Tibial nerve (tissue), 4 donors: ENCODE data around the gene NGEF. TPM values are rescaled to one million over a fixed set of nuclear protein-coding genes. Genes with fewer than 3 reads are reported as not detected.

Experiments used
- DNase-seq, 2 donors: peaks; one replicate each; pipeline ENCODE4 v3.0.0-alpha.2; 2019; ENCODE audit warnings: low spot score in 2 of 2
- H3K27ac ChIP-seq, 4 donors: fragments of 200-600 bp; sonication (generic) in 3 of 4; one replicate each; pipeline ENCODE4 v1.5.1; 2017 to 2019; ENCODE audit warnings: mild to moderate bottlenecking in 1 of 4
- H3K27me3 ChIP-seq, 2 donors: fragments of 200-600 bp; sonication (generic) in 1 of 2; one replicate each; pipeline versions ENCODE4 v1.5.1 to v1.6.0; 2017 to 2019
- H3K36me3 ChIP-seq, 3 donors: fragments of 200-600 bp; sonication (generic); one replicate each; pipeline ENCODE4 v1.5.1; 2018 to 2019
- H3K4me1 ChIP-seq, 4 donors: fragments of 200-600 bp; sonication (generic) in 3 of 4; one replicate each; pipeline ENCODE4 v1.5.1; 2017 to 2019
- H3K4me3 ChIP-seq, 4 donors: fragments of 200-600 bp; sonication (generic) in 3 of 4; one replicate each; pipeline ENCODE4 v1.5.1; 2017 to 2019; ENCODE audit warnings: mild to moderate bottlenecking in 1 of 4, moderate library complexity in 1 of 4
- H3K9me3 ChIP-seq, 4 donors: fragments of 200-600 bp; sonication (generic) in 3 of 4; one replicate each; pipeline ENCODE4 v1.5.1; 2017 to 2019
- EP300 ChIP-seq, 2 donors: sonication (generic); formaldehyde crosslinking; IDR thresholded peaks; one replicate each; pipeline ENCODE4 v1.6.1; 2017; ENCODE audit warnings: antibody characterized with exemption in 2 of 2, mild to moderate bottlenecking in 1 of 2
- POLR2A ChIP-seq, 2 donors: fragments of 450-650 bp; IDR thresholded peaks; one replicate each; pipeline ENCODE4 v1.6.1; 2017; ENCODE audit warnings: antibody characterized with exemption in 2 of 2, mild to moderate bottlenecking in 2 of 2, moderate library complexity in 2 of 2
- WGBS, 2 donors: methylation state at CpG; one replicate each; pipeline ENCODE4 v1.1.5; 2018; 5-methylcytosine and 5-hydroxymethylcytosine counted together
- total RNA-seq, 4 donors: library from RNA; depleted of rRNA; stranded (reverse); fragments of >200 nt; gene quantifications; one replicate each; pipeline ENCODE4 v1.1.0, GENCODE V29; 2016
- TF ChIP-seq, protein P1 (sequence below), 5 experiments: fragments of 200-600 bp in 3 of 5; fragments of 450-650 bp in 2 of 5; sonication (generic) in 3 of 5; IDR thresholded peaks; one replicate each; pipeline ENCODE4 v1.5.1; 2016 to 2019; ENCODE audit warnings: antibody characterized with exemption in 5 of 5, mild to moderate bottlenecking in 3 of 5, moderate library complexity in 2 of 5

NGEF gene
- total RNA-seq, 4 donors from 2014 or later, result 12.9 to 47.6 (median 22.7) TPM

DNA sequence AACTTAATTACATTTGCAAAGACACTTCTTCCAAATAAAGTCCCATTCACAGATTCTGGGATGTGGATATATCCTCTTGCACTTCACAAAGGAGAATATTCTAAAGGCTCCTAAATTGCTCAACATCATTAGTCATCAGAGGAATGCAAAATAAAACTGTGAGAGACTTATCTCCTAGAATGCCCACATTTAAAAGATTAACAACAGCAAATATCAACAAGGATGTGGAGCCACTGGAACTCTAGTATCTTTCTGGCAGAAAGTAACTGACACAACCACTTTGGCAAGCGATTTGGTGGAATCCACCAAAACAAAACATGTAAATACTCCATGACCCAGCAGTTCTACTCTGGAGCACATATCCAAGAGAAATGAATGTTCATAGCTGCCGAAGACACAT lies 24.0 kb upstream of the NGEF start:
- Histone ChIP-seq H3K9me3 (no peaks in the 10 kb centered on the region), H3K4me3 (no peak overlapping the region), H3K4me1 (peaks cover 0 to 10% (median 0%) of the 10 kb centered on the region in 4 donors), H3K27ac (no peak overlapping the region), H3K36me3 (no peaks in the 10 kb centered on the region), H3K27me3 (no peaks in the 10 kb centered on the region)
- WGBS, 2 donors, result 73 to 74% methylated on average over 2 of the region's 2 CpGs
- TF ChIP-seq EP300 (IDR thresholded peaks at IDR 0.05) (no peak), POLR2A (IDR thresholded peaks at IDR 0.05) (no peak)
- TF ChIP-seq, protein P1, sequence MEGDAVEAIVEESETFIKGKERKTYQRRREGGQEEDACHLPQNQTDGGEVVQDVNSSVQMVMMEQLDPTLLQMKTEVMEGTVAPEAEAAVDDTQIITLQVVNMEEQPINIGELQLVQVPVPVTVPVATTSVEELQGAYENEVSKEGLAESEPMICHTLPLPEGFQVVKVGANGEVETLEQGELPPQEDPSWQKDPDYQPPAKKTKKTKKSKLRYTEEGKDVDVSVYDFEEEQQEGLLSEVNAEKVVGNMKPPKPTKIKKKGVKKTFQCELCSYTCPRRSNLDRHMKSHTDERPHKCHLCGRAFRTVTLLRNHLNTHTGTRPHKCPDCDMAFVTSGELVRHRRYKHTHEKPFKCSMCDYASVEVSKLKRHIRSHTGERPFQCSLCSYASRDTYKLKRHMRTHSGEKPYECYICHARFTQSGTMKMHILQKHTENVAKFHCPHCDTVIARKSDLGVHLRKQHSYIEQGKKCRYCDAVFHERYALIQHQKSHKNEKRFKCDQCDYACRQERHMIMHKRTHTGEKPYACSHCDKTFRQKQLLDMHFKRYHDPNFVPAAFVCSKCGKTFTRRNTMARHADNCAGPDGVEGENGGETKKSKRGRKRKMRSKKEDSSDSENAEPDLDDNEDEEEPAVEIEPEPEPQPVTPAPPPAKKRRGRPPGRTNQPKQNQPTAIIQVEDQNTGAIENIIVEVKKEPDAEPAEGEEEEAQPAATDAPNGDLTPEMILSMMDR (IDR thresholded peaks at IDR 0.05), result no peak
- DNase-seq, result no peak

GRCh38 chr2:233036162-233036838 lies 23.2 kb upstream of the NGEF start:
- DNase-seq, result no peak
- peaks cover 0 to 13% (median 3%) of the 10 kb centered on the region in 4 donors for H3K4me1 ChIP-seq
- H3K4me3 ChIP-seq, result no peak overlapping the region
- TF ChIP-seq EP300 (IDR thresholded peaks at IDR 0.05) (no peak), POLR2A (IDR thresholded peaks at IDR 0.05) (no peak)
- TF ChIP-seq, protein P1 (IDR thresholded peaks at IDR 0.05), result no peak
- no peak overlapping the region for H3K27ac ChIP-seq
- no peaks in the 10 kb centered on the region for H3K27me3 ChIP-seq
- 87 to 88% methylated on average over 12 of the region's 12 CpGs for WGBS, 2 donors
- H3K9me3 ChIP-seq, result no peaks in the 10 kb centered on the region
- no peaks in the 10 kb centered on the region for H3K36me3 ChIP-seq

DNA sequence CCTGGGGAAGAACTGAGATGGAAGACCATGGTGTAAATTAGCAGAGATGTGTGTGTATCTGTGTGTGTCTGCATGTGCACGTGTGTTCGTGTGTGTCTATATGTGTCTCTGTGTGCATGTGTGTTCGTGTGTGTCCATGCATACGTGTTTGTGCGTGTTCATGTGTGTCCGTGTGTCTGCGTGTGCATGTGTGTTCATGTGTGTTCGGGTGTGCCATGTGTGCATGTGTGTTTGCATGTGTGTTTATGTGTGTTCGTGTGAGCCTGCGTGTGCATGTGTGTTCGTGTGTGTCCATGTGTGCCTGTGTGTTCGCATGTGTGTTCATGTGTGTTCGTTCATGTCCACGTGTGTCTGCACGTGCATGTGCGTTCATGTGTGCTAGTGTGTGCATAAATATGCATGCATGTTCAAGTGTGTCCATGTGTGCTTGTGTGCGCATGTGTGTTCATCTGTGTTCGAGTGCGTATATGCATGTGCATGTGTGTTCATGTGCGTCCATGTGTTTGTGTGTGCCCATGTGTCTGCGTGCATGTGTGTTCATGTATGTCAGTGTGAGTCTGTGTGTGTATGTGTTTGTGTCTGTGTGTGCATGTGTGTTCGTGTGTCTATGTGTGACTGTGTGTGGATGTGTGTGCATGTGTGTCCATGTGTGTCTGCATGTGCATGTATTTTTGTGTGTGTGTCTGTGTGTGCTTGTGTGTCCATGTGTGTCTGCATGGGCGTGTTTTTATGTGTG lies 22.5 kb upstream of the NGEF start:
- WGBS, 2 donors, result 88 to 94% methylated on average over 22 to 23 of the region's 23 CpGs
- no peaks in the 10 kb centered on the region for H3K9me3 ChIP-seq
- H3K4me1 ChIP-seq, result peaks cover 0 to 13% (median 3%) of the 10 kb centered on the region in 4 donors
- H3K36me3 ChIP-seq, result no peaks in the 10 kb centered on the region
- H3K27me3 ChIP-seq, result no peaks in the 10 kb centered on the region
- no peak overlapping the region for H3K4me3 ChIP-seq
- DNase-seq, result no peak
- no peak overlapping the region for H3K27ac ChIP-seq
- no peak for TF ChIP-seq POLR2A (IDR thresholded peaks at IDR 0.05)
- no peak for TF ChIP-seq EP300 (IDR thresholded peaks at IDR 0.05)
- TF ChIP-seq, protein P1 (IDR thresholded peaks at IDR 0.05), result no peak

- no peaks in the 10 kb centered on the region for H3K9me3 ChIP-seq
Measured at GRCh38 chr2:233034091-233034882, 21.2 kb upstream of the NGEF start.

More at GRCh38 chr2:233034091-233034882, 21.2 kb upstream of the NGEF start:
- Histone ChIP-seq H3K4me1 (peaks cover 0 to 6% (median 2%) of the 10 kb centered on the region in 4 donors), H3K36me3 (no peaks in the 10 kb centered on the region), H3K27ac (no peak overlapping the region), H3K4me3 (no peak overlapping the region), H3K27me3 (no peaks in the 10 kb centered on the region)
- WGBS, 2 donors, result 92 to 96% methylated on average over 29 to 33 of the region's 37 CpGs
- TF ChIP-seq, protein P1 (IDR thresholded peaks at IDR 0.05), result no peak
- no peak for TF ChIP-seq EP300 (IDR thresholded peaks at IDR 0.05)
- no peak for TF ChIP-seq POLR2A (IDR thresholded peaks at IDR 0.05)
- no peak for DNase-seq
